Spleen (tissue), 11 donors: ENCODE results near the gene CEMP1. TPM values are rescaled to one million over a fixed set of nuclear protein-coding genes. Genes with fewer than 3 reads are reported as not detected.
A peak's percentile ranks its signal among the peaks of the same experiment; 100 is the strongest.
"Not testable (repeated sequence)": the region's sequence is repeated elsewhere in the genome, so short reads cannot be mapped to it uniquely, and the experiment has no call there.

Source experiments
- DNase-seq: peaks from one replicate; pipeline ENCODE4 v3.0.0-alpha.2; 2020
- H3K27ac ChIP-seq, 8 donors: fragments of 200-600 bp; sonication (generic) in 7 of 8; 1 replicate in 4 of 8; 2 replicates in 4 of 8; pipeline versions ENCODE4 v1.5.0 to v1.8.0; 2016 to 2021; ENCODE audit warnings: inconsistent platforms in 4 of 8, mild to moderate bottlenecking in 4 of 8, moderate library complexity in 1 of 8
- H3K27me3 ChIP-seq, 7 donors: fragments of 200-600 bp; sonication (generic) in 6 of 7; replicated peaks in 1 of 7; 1 replicate in 4 of 7; 2 replicates in 3 of 7; pipeline versions ENCODE4 v1.5.0 to v1.8.0; 2016 to 2021; ENCODE audit warnings: inconsistent platforms in 3 of 7, mild to moderate bottlenecking in 1 of 7
- H3K36me3 ChIP-seq, 6 donors: fragments of 200-600 bp; sonication (generic) in 5 of 6; 1 replicate in 4 of 6; 2 replicates in 2 of 6; pipeline versions ENCODE4 v1.5.0 to v1.8.0; 2016 to 2021; ENCODE audit warnings: inconsistent platforms in 2 of 6
- H3K4me1 ChIP-seq, 6 donors: fragments of 200-600 bp; sonication (generic) in 5 of 6; 1 replicate in 3 of 6; 2 replicates in 3 of 6; pipeline versions ENCODE4 v1.5.0 to v1.8.0; 2016 to 2021; ENCODE audit warnings: inconsistent platforms in 3 of 6
- H3K4me3 ChIP-seq, 8 donors: fragments of 200-600 bp; sonication (generic) in 7 of 8; 1 replicate in 4 of 8; 2 replicates in 4 of 8; pipeline versions ENCODE4 v1.5.0 to v1.8.0; 2016 to 2021; ENCODE audit warnings: inconsistent platforms in 4 of 8, mild to moderate bottlenecking in 4 of 8, moderate library complexity in 2 of 8
- H3K9me3 ChIP-seq, 8 donors: fragments of 200-600 bp; sonication (generic) in 7 of 8; 1 replicate in 4 of 8; 2 replicates in 4 of 8; pipeline versions ENCODE4 v1.5.0 to v1.8.0; 2016 to 2021; ENCODE audit warnings: inconsistent platforms in 4 of 8
- POLR2A ChIP-seq, 3 donors: fragments of 450-650 bp; IDR thresholded peaks; one replicate each; pipeline ENCODE4 v1.5.1; 2017; ENCODE audit warnings: antibody characterized with exemption in 3 of 3, mild to moderate bottlenecking in 1 of 3
- POLR2AphosphoS5 ChIP-seq, 3 donors: sonication (generic); formaldehyde crosslinking; IDR thresholded peaks; one replicate each; pipeline ENCODE4 v1.5.1; 2017; ENCODE audit warnings: antibody characterized with exemption in 3 of 3
- WGBS, 5 donors: extraction: QIAGEN DNeasy Blood & Tissue Kit in 3 of 5; methylation state at CpG; one replicate each; pipeline versions ENCODE4 v1.1.5 to v1.1.7; 2013 to 2018; 5-methylcytosine and 5-hydroxymethylcytosine counted together
- intact Hi-C: fragments of 100-400 bp; cut with DNase I; formaldehyde crosslinking; loops from one replicate; pipeline ENCODE4 v1.15.0; 2023; ENCODE audit warnings: low total_unique reads
- polyA plus RNA-seq, 3 donors: library from polyadenylated mRNA; stranded (reverse); fragments of 200-250 nt; gene quantifications; one replicate each; pipeline ENCODE4 v1.2.1, GENCODE V29; 2013
- total RNA-seq, 7 donors: library from RNA; depleted of rRNA in 3 of 7; stranded (reverse); fragments of >200 nt in 3 of 7; fragmentation: NEBNext Ultra II Directional in 4 of 7; extraction: Animal tissue kit (Norgen Biotek cat#: 25700) in 4 of 7; gene quantifications; one replicate each; pipeline versions ENCODE4 v1.1.0 to v1.2.1, GENCODE V29; 2016 to 2021
- TF ChIP-seq, protein P1 (sequence below), 11 experiments: fragments of 200-600 bp in 7 of 11; fragments of 450-650 bp in 4 of 11; sonication (generic) in 4 of 11; IDR thresholded peaks in 8 of 11; conservative IDR thresholded peaks in 3 of 11; 1 replicate in 7 of 11; 2 replicates in 4 of 11; pipeline versions ENCODE4 v1.4.0 to v1.8.0; 2016 to 2021; ENCODE audit warnings: antibody characterized with exemption in 11 of 11, inconsistent platforms in 4 of 11, mild to moderate bottlenecking in 1 of 11
- donor health status: healthy with polysubstance abuse.
- donor health status: DM: no; HTN: no; CAD: no; lungs with moderate emphysema.
- donor health status: DM: no; HTN: no; CAD: no.
- donor health status: Bipolar disorder and iron deficiency.
- donor health status: healthy.
- donor health status: DM: no; HTN: no; CAD: no.
- donor health status: DM: yes; HTN: yes; CAD: no.

The CEMP1 gene
- total and polyA plus RNA-seq, 10 donors = 0.37 to 1.5 (median 0.74) TPM; not detected in 5

DNA sequence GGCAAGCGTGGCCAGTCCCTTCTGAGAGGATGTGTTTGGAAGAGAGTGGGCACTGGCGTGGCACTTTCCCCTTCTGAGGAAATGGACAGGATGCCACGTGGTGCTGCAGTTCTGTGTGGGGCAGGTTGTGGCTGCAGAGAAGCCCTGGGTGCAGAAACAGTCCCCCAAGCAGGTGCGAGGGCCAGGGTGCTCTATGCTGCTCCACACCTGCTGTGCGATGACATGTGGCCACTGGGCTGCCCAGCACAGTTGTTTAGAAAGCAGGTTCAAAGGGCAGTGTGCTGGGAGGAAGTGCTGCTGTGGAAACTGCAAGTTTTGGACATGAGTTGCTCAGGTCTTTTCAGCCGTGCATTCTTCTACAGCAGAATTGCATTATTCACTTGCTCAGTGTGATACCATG, 10.2 kb upstream of the CEMP1 start:
- Histone ChIP-seq H3K27ac (peak overlapping the region in 5 of 8 donors; percentile 62 to 94 (median 70)), H3K36me3 (peaks cover 0 to 43% (median 0%) of the 10 kb centered on the region in 6 donors), H3K4me3 (peak overlapping the region in 1 of 8 donors; percentile 87), H3K4me1 (peaks cover 30 to 82% (median 61%) of the 10 kb centered on the region in 6 donors)
- H3K9me3 ChIP-seq, H3K27me3 ChIP-seq, intact Hi-C loops: not testable (repeated sequence)
- TF ChIP-seq POLR2AphosphoS5 (IDR thresholded peaks at IDR 0.05) = peak in 1 of 3 donors; percentile 8
- peak; percentile 76 for DNase-seq
- WGBS, 5 donors = 39 to 53% (median 47%) methylated on average over 5 to 6 of the region's 6 CpGs

DNA sequence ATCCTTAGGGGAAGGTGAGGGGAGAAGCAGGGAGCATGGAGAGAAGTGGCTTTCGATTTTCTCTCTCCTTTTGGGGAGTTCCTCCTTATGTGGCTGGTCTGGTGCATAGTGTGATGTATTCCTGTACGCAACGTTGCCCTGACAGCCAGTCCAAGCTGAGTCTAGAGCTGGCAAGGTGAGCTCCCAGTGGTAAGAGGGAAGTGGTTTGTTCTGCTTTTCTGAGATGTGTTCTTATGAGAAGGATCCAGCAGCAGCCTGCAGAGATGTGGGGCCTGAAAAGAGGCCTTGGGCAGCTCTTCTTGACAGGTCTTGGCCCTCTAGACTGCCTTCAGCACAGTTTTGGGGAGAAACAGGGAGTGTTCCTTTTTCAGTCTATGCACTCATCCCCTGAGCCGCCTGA, 9.7 kb upstream of the CEMP1 start:
- intact Hi-C loops, H3K27me3 ChIP-seq, H3K9me3 ChIP-seq: not testable (repeated sequence)
- H3K36me3 ChIP-seq = peaks cover 0 to 38% (median 0%) of the 10 kb centered on the region in 6 donors
- WGBS, 5 donors = 26 to 60% (median 43%) methylated on average over 1 to 4 of the region's 4 CpGs
- peak in 1 of 3 donors; percentile 56 for TF ChIP-seq POLR2AphosphoS5 (IDR thresholded peaks at IDR 0.05)
- peak overlapping the region in 1 of 8 donors; percentile 87 for H3K4me3 ChIP-seq
- H3K27ac ChIP-seq = peak overlapping the region in 5 of 8 donors; percentile 62 to 94 (median 70)
- DNase-seq = peak; percentile 63
- peaks cover 30 to 82% (median 62%) of the 10 kb centered on the region in 6 donors for H3K4me1 ChIP-seq

DNA sequence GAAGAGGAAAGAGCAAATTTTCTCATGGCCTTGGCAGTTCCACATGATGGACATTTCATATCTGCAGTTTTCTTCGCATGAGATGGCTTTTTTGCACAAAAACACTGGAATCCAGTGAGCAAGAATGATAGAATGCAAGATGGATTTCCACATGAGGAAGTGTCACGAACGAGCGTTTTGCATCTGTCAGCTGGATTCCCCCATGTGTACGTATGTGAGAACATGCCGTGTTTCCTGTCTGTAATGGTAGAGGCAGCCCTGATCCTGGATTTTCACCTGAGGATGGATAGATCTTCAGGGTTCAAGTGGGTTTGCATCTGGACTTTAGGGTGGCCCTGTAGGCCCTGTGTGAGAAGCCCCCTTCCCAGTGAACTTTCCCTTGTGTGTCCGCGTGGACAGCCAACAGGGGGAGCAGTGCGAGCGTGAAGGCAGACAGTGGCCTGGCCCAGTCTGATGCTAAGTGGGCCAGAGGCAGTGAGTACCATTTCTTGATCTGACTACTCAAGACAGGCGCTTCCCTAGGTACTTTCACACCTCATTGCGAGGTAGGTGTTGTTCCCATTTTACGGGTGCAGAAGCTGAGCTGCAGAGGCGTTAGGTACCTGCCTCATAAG, 8.7 kb upstream of the CEMP1 start:
- TF ChIP-seq, protein P1, sequence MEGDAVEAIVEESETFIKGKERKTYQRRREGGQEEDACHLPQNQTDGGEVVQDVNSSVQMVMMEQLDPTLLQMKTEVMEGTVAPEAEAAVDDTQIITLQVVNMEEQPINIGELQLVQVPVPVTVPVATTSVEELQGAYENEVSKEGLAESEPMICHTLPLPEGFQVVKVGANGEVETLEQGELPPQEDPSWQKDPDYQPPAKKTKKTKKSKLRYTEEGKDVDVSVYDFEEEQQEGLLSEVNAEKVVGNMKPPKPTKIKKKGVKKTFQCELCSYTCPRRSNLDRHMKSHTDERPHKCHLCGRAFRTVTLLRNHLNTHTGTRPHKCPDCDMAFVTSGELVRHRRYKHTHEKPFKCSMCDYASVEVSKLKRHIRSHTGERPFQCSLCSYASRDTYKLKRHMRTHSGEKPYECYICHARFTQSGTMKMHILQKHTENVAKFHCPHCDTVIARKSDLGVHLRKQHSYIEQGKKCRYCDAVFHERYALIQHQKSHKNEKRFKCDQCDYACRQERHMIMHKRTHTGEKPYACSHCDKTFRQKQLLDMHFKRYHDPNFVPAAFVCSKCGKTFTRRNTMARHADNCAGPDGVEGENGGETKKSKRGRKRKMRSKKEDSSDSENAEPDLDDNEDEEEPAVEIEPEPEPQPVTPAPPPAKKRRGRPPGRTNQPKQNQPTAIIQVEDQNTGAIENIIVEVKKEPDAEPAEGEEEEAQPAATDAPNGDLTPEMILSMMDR (IDR thresholded peaks at IDR 0.05 in 8 of 11, conservative IDR thresholded peaks at IDR 0.05 in 3 of 11) = peak in 6 of 11 experiments; percentile 21 to 52 (median 44)
- H3K9me3 ChIP-seq, H3K27me3 ChIP-seq, intact Hi-C loops: not testable (repeated sequence)
- Histone ChIP-seq H3K27ac (peak overlapping the region in 7 of 8 donors; percentile 15 to 94 (median 68)), H3K4me3 (peak overlapping the region in 2 of 8 donors; percentile 2 to 87), H3K36me3 (peaks cover 0 to 29% (median 0%) of the 10 kb centered on the region in 6 donors), H3K4me1 (peaks cover 30 to 79% (median 61%) of the 10 kb centered on the region in 6 donors)
- whole genome bisulfite sequencing, 5 donors = 30 to 55% (median 39%) methylated on average over 12 to 14 of the region's 14 CpGs
- DNase-seq = peak; percentile 81

DNA sequence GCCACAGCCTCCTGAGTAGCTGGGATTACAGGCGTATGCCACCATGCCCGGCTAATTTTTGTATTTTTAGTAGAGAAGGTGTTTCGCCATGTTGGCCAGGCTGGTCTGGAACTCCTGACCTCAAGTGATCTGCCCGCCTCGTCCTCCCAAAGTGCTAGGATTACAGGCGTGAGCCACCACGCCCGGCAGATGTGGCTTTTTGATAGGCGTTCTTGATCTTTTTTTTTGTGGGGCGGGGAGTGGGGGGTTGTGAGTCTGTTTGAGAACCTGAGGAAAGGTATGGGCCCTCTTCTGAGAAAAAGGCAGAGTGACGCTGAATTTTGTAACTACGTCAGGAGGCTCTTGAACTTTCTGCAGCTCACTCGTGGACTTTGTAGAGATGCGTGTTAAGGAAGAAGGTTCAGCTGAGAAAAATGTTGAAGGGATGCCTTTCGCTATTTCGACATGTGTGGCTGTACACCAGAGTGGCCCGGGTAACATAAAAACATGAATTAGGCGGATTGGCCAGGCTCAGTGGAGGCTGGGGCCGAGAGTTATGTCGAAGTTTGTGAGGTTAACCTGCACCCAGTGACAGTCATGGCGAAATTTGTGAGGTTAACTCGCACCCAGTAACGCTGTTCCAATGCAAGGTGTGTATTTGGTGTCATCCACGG, 8.1 kb upstream of the CEMP1 start:
- intact Hi-C loops, H3K9me3 ChIP-seq, H3K27me3 ChIP-seq: not testable (repeated sequence)
- Histone ChIP-seq H3K4me3 (peak overlapping the region in 6 of 8 donors; percentile 51 to 87 (median 59)), H3K36me3 (peaks cover 0 to 23% (median 0%) of the 10 kb centered on the region in 6 donors), H3K4me1 (peaks cover 30 to 73% (median 58%) of the 10 kb centered on the region in 6 donors), H3K27ac (peak overlapping the region in 4 of 8 donors; percentile 15 to 94 (median 72))
- WGBS, 5 donors = 74 to 88% (median 76%) methylated on average over 24 of the region's 24 CpGs
- DNase-seq = peak; percentile 59

DNA sequence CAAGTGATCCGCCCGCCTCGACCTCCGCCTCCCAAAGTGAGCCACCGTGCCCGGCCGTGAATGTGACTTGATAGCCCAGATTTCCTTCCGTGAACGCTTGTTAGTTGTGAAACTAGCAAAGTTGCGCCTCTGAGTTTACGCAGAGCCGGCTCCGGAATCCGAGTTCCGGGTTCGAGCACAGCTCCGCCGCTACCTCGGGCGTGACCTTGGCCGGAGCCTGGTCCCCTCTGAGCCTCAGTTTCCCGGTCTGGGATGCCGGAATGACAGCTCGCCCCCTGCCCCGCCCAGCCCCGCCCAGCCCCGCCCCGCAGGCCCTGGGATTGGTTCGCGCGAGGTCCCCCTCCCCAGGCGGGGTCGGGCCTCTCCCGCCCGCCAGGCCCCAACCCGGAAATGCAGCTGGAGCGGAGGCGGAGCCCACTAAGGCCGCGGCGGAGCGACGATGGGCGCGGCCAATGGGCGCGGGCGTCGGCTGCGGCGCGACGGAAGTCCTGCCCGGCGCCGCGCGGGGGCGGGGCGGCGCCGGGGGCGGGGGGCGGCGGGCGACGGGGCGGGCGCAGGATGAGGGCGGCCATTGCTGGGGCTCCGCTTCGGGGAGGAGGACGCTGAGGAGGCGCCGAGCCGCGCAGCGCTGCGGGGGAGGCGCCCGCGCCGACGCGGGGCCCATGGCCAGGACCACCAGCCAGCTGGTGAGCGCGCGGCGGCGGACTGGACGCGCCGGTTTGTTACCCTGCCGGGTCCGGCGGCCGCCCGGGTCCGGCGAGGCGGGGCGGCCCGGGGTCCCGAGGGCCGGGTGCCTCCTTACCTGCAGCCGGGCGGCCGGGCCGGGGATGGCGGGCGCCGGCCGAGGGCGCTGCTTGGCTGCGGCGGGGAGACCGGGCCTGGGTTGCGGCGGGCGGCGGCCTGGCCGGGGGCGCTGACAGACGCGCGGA, 6.5 kb upstream of the CEMP1 start, which contains the start of gene PDPK1:
PDPK1 (plus strand) TSS at position 571 of the 929 bp plus-strand sequence; CDS start at position 663, 92 bp downstream.
- Histone ChIP-seq H3K36me3 (peaks cover 0 to 19% (median 0%) of the 10 kb centered on the region in 6 donors), H3K4me1 (peaks cover 30 to 78% (median 62%) of the 10 kb centered on the region in 6 donors), H3K27ac (peak within 1 kb of the TSS; percentile 83 to 96 (median 94)), H3K27me3 (no peaks in the 10 kb centered on the region), H3K4me3 (peak within 1 kb of the TSS; percentile 41 to 87 (median 59)), H3K9me3 (no peaks in the 10 kb centered on the region)
- DNase-seq = peak; percentile 98
- TF ChIP-seq POLR2A (IDR thresholded peaks at IDR 0.05) (peak in 1 of 3 donors; percentile 19), POLR2AphosphoS5 (IDR thresholded peaks at IDR 0.05) (peak; percentile 73 to 81 (median 81))
- TF ChIP-seq, protein P1 (IDR thresholded peaks at IDR 0.05 in 8 of 11, conservative IDR thresholded peaks at IDR 0.05 in 3 of 11) = peak in 1 of 11 experiments; percentile 9
- intact Hi-C loops = no loop called here
- WGBS, 5 donors = 0 to 1% (median 1%) methylated on average over 25 to 126 of the region's 126 CpGs
